Measurements from ENCODE around the gene RPS6KA4.

Gene RPS6KA4

DNA sequence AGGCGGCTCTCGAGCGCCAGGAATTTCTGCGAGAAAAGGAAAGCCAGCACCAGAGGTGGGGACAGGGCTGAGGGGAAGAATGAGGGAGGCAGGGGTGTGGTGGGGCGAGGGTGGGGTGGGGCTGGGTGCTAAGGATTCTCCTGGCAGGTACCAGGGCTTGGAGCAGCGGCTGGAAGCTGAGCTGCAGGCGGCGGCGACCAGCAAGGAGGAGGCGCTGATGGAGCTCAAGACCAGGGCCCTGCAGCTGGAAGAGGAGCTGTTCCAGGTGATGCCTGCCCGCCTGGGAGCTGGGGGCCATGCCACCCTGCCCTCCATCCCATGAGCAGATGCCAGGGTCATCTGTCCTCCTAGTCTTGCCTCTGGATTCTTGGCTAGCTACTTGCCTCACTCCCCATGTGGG, 9.6 kb upstream of the RPS6KA4 start:
- no peak for DNase-seq

- no peak for DNase-seq
Measured at GRCh38 chr11:64351136-64351631, 7.8 kb upstream of the RPS6KA4 start.

GRCh38 chr11:64352099-64352994, 6.6 kb upstream of the RPS6KA4 start:
- no peak for DNase-seq

DNA sequence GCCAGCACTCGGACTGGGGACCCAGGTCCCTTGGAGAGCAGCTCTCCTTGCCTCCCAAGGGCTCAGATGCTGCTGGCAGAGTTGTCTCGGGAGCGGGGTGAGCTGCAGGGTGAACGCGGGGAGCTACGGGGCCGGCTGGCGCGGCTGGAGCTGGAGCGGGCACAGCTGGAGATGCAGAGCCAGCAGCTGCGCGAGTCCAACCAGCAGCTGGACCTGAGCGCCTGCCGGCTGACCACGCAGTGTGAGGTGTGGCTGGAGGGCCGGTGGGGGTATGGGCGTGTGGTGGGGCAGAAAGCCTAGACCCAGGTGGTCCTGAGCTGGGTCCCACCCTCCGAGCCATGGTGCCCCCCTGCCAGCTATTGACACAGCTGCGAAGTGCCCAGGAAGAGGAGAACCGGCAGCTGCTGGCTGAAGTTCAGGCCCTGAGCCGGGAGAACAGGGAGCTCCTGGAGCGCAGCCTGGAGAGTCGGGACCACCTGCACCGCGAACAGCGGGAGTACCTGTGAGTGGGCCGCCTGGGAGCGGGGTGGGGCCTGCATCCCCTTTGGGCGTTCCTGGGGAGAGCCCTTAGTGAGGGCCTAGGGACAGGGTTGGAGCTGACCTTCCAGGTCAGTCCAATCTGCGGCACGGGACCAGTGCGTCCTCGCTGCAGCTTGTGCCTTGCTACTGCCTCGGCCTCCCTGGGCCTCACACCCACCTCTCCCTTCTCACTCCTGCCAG, 5.8 kb upstream of the RPS6KA4 start:
- no peak for DNase-seq

DNA sequence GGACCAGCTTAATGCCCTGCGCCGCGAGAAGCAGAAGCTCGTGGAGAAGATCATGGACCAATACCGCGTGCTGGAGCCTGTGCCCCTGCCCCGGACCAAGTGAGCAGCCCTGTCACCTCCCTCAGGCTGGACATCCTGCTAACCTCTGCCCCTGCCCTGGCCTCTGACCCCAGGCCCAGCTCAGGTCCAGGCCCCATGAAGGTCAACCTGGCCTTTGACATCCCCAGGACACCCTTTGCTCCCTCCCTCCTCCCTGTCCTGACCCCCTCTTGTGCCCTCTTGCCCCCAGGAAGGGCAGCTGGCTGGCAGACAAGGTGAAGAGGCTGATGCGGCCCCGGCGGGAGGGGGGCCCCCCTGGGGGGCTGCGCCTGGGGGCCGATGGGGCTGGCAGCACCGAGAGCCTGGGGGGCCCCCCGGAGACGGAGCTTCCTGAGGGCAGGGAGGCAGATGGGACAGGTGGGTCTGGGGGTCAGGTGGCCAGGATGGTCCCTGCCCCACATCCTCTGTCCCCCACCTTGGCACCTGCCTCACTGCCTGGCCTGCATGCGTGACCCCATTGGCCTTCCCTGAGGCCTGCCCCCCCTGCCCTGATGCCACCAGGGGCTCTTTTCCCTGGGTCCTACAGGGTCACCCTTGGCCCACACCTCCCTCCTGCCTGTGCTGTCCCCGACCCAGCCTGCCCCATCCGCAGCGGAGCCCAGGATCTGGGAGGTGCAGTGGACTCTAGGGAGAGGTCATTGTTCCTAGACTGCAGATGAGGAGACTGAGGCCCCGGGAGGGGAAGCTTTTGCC, 5.1 kb upstream of the RPS6KA4 start:
- no peak for DNase-seq

GRCh38 chr11:64355078-64355940, 3.7 kb upstream of the RPS6KA4 start:
- DNase-seq, result peak; percentile 84

DNA sequence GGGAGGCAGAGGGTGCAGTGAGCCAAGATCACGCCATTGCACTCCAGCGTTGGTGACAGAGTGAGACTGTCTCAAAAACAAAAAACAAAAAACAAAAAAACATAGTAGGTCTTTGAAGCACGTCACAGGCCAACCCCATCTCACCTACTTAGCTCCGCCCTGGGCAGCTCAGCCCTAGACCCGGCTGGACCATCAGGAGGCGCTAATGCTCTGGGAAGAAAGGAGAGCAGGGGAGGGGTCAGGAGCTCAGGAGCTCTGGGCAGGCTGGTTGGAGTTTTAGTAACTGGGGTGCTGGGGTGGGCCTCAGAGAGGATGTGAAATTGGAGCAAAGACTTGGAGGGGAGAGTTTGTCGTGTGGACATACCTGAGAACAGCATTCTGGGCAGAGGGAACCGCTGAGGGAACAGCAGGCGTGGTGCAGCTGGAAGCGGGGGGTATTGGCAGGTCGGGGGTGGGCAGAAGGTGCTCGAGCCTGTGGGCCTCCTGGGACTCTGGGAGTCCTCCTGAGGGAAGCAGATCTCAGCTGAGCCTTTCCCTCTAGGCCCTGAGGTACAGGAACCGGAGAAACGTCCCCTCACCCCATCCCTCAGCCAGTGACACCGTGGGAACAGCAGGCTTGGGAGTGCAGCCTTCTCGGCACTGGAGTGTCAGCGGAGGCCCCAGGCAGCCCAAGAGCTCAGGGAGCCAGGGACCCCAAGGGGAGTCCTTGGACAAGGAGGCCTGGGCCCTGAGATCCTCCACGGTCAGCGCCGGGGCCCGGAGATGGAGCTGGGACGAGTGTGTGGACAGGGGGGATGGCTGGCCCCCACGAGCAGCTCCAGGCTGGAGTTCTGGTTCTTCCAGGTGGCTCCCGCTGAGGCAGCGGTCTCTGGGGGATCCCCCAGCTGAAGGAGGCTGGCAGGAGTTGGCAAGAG, 2.2 kb upstream of the RPS6KA4 start:
- no peak for DNase-seq

DNA sequence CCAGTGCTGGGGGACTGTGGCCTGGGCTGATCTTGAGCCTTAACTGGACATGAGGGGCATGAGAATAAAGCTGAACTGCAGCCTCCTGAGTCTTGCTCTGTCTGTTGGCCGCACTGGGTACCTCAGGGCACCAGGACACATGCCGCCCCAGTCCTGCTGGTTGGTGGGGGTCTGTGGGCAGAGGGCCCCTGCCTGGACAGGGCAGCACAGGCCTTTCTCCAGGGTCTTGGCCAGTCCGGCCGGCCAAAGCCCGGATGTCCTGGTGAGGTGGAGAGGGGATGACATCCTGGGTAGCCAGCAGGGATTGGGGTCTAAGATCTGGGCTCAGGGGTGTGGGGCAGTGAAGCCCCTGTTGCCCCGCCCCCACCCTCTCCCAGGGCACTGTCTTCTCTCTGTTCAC, 1.5 kb upstream of the RPS6KA4 start:
- DNase-seq, result no peak

GRCh38 chr11:64357904-64358535, 942 bp upstream of the RPS6KA4 start:
- peak; percentile 27 for DNase-seq

DNA sequence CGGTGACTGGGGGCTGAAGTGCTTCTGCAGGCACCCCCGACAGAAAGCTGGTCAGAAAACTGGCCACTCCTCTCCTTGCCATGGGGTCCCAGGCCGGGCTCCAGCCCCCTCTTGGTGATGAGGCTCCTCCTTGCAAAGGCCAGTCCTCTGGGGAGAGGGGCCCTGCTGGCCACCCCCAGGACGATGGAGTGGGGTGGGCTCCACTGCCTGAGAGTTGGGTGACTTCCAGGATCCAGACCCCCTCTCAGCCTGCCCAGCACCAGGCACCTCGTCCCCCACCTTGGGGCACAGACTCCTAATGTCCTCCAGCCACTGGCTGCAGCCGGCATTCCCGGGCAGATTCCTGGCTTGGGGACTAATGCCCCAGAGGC, 441 bp upstream of the RPS6KA4 start:
- DNase-seq, result no peak

DNA sequence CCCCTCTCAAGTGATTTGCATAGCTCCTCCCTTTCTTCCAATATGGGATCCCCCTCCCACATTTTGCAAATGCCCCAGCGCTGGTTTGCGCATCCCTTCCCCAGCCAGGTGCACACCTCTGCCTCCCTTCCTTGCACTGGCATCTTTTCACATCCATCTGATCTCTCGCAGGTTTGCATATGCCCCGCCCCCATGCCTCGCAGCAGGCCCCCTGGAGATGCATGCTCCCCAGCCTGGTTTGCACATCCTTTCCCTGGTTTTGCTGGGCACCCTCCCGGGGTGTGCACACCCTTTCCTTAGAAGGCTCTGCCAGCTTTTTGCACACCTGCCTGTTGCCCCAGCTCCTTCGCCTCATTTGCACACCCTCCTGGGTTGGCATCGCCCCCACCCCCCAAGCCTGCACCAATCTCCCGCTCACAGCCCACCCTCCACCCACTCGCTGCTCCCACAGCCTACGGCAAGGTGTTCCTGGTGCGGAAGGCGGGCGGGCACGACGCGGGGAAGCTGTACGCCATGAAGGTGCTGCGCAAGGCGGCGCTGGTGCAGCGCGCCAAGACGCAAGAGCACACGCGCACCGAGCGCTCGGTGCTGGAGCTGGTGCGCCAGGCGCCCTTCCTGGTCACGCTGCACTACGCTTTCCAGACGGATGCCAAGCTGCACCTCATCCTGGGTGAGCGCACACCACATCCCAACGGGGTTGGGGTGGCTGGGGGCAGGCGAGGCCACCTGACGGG, 917 bp downstream of the RPS6KA4 start:
- DNase-seq, result no peak

DNA sequence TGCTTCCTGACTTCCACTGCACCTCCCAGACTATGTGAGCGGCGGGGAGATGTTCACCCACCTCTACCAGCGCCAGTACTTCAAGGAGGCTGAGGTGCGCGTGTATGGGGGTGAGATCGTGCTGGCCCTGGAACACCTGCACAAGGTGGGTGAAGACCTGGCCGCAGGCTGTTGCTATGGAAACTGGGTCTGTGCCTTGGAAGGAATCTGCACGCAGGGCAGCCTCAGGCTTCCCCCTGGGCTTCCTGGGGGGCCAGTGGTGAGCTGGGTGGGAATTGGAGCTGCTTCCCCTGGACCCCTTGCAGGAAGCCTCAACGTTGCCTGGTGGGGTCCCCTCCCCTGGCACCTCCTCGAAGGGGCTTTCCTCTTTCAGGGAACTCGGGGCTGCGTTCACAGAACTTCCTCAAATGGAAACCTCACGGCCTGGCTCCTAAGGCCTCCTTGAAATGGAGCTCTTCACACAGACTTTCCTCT, 1.5 kb downstream of the RPS6KA4 start:
- DNase-seq, result no peak

DNA sequence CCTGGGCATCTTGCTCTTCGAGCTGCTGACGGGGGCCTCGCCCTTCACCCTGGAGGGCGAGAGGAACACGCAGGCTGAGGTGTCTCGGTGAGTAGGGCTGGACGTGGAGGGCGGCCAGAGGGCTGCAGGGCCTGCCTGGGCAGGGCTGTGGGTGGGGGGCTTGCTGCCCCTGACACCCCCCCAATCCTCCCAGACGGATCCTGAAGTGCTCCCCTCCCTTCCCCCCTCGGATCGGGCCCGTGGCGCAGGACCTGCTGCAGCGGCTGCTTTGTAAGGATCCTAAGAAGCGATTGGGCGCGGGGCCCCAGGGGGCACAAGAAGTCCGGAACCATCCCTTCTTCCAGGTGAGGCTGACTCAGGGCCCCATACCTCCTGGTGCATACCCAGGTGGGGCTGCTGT, 2.7 kb downstream of the RPS6KA4 start:
- no peak for DNase-seq

GRCh38 chr11:64362339-64362738, 3.4 kb downstream of the RPS6KA4 start:
- DNase-seq, result no peak

- DNase-seq, result no peak
Measured at GRCh38 chr11:64364435-64364834, 5.5 kb downstream of the RPS6KA4 start.

DNA sequence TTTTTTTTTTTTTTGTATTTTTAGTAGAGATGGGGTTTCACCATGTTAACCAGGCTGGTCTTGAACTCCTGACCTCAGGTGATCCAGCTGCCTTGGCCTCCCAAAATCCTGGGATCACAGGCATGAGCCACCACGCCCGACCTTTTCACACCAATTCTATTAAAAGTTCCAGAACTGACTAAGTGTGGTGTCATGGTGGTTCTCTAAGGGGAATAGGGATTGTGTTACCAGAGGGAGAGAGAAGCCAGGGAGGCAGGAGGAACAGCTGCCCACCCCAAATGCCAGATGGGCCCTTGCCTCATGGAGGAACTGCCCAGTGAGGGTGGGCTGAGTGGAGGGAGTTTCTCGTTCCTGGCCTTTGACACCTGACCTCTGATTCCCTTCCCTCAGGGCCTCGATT, 5.9 kb downstream of the RPS6KA4 start:
- DNase-seq, result no peak

GRCh38 chr11:64366751-64367150, 7.8 kb downstream of the RPS6KA4 start:
- DNase-seq, result no peak

DNA sequence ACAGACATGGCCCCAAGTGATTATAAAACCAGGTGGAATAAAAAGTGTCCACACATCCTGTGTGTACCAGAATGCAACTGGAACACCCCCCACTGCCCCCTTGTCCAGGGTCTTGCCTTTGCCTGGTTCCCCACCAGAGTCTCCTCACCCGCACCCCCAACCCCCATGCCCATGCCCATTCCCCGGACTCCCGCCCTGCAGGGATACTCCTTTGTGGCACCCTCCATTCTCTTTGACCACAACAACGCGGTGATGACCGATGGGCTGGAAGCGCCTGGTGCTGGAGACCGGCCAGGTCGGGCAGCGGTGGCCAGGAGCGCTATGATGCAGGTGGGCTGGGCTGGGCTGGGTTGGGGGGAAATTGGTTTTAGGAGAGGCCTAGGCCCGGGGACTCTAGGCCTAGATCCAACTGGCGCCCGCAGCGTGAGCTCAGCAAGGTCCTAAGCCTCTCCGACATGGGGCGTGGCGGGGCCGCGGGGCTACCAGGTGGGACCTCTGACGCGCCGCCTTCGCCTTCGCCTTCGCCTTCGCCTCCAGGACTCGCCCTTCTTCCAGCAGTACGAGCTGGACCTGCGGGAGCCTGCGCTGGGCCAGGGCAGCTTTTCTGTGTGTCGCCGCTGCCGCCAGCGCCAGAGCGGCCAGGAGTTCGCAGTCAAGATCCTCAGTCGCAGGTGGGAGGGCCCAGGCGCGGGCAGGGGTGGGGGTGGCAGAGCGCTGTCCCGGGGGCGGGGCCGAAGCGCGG, 9.1 kb downstream of the RPS6KA4 start:
- DNase-seq, result no peak

DNA sequence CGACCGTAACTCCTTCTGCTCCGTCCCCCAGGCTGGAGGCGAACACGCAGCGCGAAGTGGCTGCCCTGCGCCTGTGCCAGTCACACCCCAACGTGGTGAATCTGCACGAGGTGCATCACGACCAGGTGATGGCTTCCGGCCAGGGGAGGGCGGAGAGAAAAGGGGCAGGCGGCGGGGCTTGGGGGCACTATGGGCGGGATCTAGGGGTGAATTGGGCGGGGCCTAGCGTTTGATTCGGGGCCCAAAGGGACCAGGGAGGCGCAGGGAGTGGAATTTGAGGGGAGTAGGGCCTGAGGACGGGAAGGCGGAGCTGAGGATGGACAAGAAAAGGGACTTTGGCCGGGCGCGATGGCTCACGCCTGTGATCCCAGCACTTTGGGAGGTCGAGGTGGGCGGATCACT, 9.7 kb downstream of the RPS6KA4 start:
- no peak for DNase-seq
